Effector memory CD4-positive, alpha-beta T cell (primary cell): ENCODE results near the gene KCNC4.

Experiments
- DNase-seq, 3 donors: peaks; one replicate each; pipeline ENCODE4 v3.0.0-alpha.2; 2020
- H3K27ac ChIP-seq: 2 replicates; pipeline ENCODE4 v1.7.0; 2013; ENCODE audit warnings: mild to moderate bottlenecking, low read length, moderate library complexity; ENCODE audit not compliant: insufficient read depth, poor library complexity, severe bottlenecking
- H3K27me3 ChIP-seq: replicated peaks from 2 replicates; pipeline ENCODE4 v1.7.0; 2013; ENCODE audit warnings: mild to moderate bottlenecking, low read length; ENCODE audit not compliant: insufficient read depth, control insufficient read depth, poor library complexity, severe bottlenecking
- H3K36me3 ChIP-seq: 2 replicates; pipeline ENCODE4 v1.7.0; 2013; ENCODE audit warnings: mild to moderate bottlenecking, low read length, moderate library complexity; ENCODE audit not compliant: control insufficient read depth, insufficient read depth
- H3K4me1 ChIP-seq: 2 replicates; pipeline ENCODE4 v1.7.0; 2013; ENCODE audit warnings: low read length, mild to moderate bottlenecking; ENCODE audit not compliant: control insufficient read depth, insufficient read depth, poor library complexity, severe bottlenecking
- H3K4me3 ChIP-seq: 2 replicates; pipeline ENCODE4 v1.7.0; 2013; ENCODE audit warnings: low read length, low read depth, mild to moderate bottlenecking; ENCODE audit not compliant: insufficient read depth, poor library complexity, severe bottlenecking
- H3K9me3 ChIP-seq: 2 replicates; pipeline ENCODE4 v1.7.0; 2013; ENCODE audit warnings: mild to moderate bottlenecking, low read length, moderate library complexity; ENCODE audit not compliant: control insufficient read depth

KCNC4 gene

DNA sequence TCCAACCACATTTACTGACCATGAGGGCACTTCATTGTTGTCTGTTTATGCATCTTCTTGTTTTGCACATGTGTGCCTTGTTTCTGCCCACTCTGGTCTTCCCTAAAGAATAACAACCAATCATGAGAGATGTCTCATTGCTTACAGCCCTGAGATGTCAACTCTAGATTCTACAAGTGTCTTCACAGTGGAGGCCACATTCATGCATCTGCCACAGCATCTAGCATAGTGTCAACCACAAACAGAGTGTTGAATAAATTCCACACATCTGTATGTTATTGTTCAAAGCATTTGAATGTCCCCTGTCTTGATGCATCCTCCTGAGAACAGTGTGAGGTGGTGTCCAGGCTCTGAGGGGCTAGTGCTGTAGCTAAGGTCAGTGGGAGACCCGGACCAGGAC lies 43.1 kb downstream of the KCNC4 start:
- no peaks in the 10 kb centered on the region for H3K36me3 ChIP-seq
- no peak for DNase-seq
- no peaks in the 10 kb centered on the region for H3K4me1 ChIP-seq
- H3K9me3 ChIP-seq: no peaks in the 10 kb centered on the region
- H3K4me3 ChIP-seq: no peak overlapping the region
- no peaks in the 10 kb centered on the region for H3K27me3 ChIP-seq
- no peak overlapping the region for H3K27ac ChIP-seq

DNA sequence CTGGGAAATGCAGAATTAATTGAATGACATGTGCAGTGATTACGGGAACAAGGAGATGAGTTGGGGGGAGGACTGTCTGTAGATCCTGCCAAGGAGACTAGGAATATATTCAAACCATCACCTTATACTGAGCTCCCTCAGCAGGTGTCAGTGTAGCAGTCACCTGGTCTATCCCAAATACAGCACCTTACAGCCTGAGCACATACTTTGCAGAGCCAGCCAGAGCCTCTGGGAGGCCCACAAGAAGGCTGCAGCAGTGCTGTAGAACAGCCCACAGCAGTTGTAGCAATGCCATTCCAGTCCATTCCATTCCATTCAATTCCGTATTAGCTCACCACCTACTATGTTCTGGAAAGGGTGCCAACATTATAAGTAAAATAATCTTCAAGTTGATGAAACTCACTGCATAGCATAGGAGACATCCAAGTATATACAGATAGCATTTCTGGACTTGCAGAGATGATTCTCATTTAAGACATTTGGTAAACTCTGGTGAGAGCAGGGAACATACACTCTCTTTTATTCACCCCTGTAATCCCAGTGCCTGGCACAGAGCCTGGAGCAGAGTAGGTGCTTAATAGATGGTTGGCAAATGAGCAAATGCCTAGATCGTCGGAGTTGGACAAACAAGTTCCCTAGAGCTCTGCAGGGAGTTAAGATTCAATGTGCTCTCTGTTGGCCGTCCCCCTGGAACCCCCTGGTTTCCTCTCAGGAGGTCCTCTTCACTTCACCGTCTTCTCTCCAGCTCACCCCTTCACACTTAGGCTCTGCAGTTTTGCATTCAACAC lies 44.7 kb downstream of the KCNC4 start:
- H3K27me3 ChIP-seq: no peaks in the 10 kb centered on the region
- no peak overlapping the region for H3K27ac ChIP-seq
- H3K9me3 ChIP-seq: no peaks in the 10 kb centered on the region
- no peaks in the 10 kb centered on the region for H3K4me1 ChIP-seq
- no peak for DNase-seq
- no peaks in the 10 kb centered on the region for H3K36me3 ChIP-seq
- no peak overlapping the region for H3K4me3 ChIP-seq

DNA sequence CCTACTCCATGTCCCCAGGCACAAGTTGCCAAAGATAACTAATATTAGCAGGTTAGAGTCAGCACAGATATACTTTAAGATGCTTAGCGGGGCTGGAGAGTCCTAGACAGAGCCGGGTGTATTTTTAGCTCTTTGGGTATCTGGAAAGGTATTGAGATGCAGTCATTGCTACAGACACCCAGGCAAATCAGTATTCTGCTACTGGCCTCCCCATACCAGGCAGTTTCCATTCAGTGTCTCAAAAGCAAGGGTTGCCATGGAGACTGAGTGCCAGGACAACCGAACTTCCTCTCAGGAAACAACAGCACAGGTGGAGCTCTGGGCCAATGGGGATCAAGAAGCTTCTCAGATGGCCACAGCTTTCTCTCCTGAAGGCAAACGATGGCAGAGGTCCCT lies 45.3 kb downstream of the KCNC4 start:
- no peaks in the 10 kb centered on the region for H3K9me3 ChIP-seq
- DNase-seq: no peak
- no peak overlapping the region for H3K27ac ChIP-seq
- H3K4me3 ChIP-seq: no peak overlapping the region
- H3K27me3 ChIP-seq: no peaks in the 10 kb centered on the region
- no peaks in the 10 kb centered on the region for H3K4me1 ChIP-seq
- H3K36me3 ChIP-seq: no peaks in the 10 kb centered on the region

DNA sequence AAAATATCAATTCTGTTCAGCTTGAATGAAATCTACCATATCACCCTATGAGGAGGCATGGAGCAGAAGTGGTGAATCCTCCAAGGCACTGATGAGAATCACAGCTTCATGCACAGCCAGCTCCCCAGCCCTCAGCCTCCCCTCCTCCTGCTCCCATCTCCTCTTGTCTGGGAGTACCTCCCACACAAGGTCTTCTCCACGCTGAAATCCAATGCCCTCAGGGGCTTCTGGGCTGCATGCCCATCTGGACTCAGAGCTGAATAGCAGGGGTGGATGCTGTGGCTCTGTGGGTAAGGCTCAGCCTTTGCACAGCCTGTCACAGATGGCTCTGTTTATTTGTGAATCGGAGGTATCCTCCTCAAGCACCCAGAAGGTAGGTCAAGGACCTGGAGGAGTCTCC lies 48.6 kb downstream of the KCNC4 start:
- no peak for DNase-seq
- H3K4me1 ChIP-seq: no peaks in the 10 kb centered on the region
- H3K4me3 ChIP-seq: no peak overlapping the region
- no peaks in the 10 kb centered on the region for H3K27me3 ChIP-seq
- no peak overlapping the region for H3K27ac ChIP-seq
- no peaks in the 10 kb centered on the region for H3K9me3 ChIP-seq
- H3K36me3 ChIP-seq: no peaks in the 10 kb centered on the region

DNA sequence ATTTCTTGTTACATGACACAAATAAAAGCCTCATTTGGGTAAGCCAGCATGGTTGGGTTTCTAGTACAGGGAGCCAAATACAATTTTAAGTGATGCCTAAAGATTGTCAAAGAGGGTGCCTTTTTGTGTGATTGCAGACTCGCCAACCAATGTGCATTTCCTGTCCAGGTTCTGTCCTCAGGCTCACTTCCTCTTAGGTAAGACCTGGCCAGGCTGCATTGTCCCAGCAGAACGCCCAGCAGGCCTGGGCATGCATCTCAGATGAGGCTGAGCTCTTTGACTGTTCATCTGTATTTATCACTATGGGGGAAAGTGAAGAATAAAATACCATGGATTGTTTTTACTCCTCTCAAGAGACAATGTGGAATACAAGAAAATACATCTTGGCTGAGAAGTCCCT lies 49.7 kb downstream of the KCNC4 start:
- no peaks in the 10 kb centered on the region for H3K9me3 ChIP-seq
- no peaks in the 10 kb centered on the region for H3K36me3 ChIP-seq
- H3K4me1 ChIP-seq: no peaks in the 10 kb centered on the region
- no peak overlapping the region for H3K4me3 ChIP-seq
- no peak overlapping the region for H3K27ac ChIP-seq
- DNase-seq: no peak
- H3K27me3 ChIP-seq: no peaks in the 10 kb centered on the region
